ENCODE measurements around the gene ENDOG.
"Not testable (repeated sequence)": the region's sequence is repeated elsewhere in the genome, so short reads cannot be mapped to it uniquely, and the experiment has no call there.

ENDOG gene

DNA sequence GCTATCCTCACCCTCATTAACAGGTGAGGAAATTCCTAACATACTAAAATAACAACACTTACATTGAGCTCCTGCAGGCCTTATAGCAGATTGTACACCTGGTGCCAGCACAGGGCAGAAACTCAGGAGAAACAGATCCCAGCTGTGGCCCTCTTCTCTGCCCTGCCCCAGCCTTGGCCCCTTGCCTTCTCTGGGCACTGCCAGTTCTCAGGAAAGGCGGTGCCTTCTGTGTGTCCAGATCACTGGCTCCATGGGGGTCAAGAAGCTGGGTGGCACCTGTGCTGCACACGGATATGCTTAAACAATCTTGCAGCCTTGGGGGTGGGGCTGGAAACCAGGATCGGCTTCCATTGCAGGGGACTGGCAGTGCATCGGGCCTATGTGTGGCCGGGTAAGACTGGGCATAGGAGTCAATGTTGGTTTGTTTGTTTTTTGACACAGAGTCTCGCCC is 44.1 kb downstream of the ENDOG start:
- no peak for DNase-seq (ENCODE audit: low spot score)

DNA sequence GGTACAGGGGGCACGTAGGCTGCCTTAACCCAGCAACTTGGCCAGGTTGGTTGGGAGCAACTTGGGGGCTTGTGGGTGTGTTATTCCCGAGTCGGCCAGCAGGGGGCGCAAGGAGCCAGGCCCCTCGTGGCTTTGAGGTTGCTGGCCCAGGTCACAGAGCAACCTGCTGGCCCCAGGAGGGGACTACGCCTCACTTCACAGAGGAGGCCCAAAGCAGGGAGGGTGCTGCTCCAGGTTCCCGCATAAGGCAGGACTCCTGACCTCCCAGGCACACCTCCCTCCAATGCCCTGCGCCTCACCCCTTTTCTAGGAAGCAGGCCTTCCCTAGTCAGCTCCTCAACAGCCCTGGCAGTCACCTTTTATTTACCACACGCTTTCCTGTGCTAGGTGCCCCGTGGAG is 45.3 kb downstream of the ENDOG start:
- DNase-seq (ENCODE audit: low spot score) = peak; percentile 67

DNA sequence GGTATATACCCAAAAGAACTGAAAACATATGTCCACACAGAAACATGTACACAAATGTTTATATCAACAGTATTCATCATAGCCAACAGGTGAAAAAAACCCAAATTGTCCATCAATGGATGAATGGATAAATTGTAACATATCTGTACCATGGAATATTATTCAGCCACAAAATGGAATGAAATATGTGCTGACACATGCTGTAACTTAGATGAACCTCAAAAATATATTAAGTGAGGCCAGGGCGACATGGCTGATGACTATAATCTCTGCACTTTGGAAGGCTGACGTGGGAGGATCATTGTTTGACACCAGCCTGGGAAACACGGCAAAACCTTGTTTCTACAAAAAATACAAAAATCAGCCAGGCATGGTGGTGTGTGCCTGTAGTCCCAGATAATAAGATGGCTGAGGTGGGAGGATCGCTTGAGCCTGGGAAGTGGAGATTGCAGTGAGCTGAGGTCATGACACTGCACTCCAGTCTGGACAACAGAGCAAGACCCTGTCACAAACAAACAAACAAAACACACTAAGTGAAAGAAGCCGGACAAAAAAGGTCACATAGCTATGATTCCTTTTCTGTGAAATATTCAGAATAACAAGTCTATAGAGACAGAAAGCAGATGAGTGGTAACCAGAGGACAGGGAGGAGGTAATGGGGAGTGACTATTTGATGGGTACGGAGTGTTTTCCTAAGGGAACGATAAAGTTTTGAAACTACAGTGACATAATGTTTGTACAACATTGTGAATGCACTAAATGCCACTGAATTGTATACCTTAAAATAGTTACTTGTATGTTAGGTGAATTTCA is 52.0 kb downstream of the ENDOG start:
- DNase-seq (ENCODE audit: low spot score) = no peak

DNA sequence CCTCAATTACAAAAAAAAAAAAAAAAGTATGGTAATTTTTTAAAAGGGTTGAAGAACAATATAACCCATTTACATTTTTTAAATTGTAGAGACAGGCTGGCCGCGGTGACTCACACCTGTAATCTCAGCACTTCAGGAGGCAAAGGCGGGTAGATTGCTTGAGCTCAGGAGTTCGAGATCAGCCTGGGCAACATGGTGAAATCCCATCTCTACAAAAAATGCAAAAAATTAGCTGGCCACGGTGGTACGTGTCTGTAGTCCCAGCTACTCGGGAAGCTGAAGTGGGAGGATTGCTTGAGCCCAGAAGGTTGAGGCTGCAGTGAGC is 52.6 kb downstream of the ENDOG start:
- not testable (repeated sequence) for DNase-seq (ENCODE audit: low spot score)

Data from hepatic stellate cell (primary cell).